GM13976 (cell line): Measurements from ENCODE around the gene CARS2.

Experiments
- DNase-seq: peaks from one replicate; pipeline ENCODE4 v3.0.0; 2012; ENCODE audit warnings: low spot score
- CTCF ChIP-seq: IDR thresholded peaks from 2 replicates; pipeline ENCODE4 v1.5.1; 2012; ENCODE audit warnings: borderline replicate concordance, mild to moderate bottlenecking; ENCODE audit not compliant: insufficient read depth; ENCODE audit errors: extremely low read depth, missing control alignments, control extremely low read depth
- in situ Hi-C: fragments of 300-500 bp; cut with MboI; formaldehyde crosslinking; loops from one replicate; pipeline ENCODE4 v1.12.0; 2022; ENCODE audit warnings: low sequenced_read_pairs, mixed read lengths, inconsistent platforms; ENCODE audit not compliant: unreplicated experiment

CARS2 gene

GRCh38 chr13:110690516-110690915, 15.4 kb downstream of the CARS2 start:
- DNase-seq, result no peak
- in situ Hi-C loops, result no loop called here
- no peak for TF ChIP-seq CTCF

- DNase-seq, result no peak
- in situ Hi-C loops, result no loop called here
- TF ChIP-seq CTCF, result no peak
These were observed 16.2 kb downstream of the CARS2 start for GRCh38 chr13:110689711-110690110.

- in situ Hi-C loops, result no loop called here
- no peak for DNase-seq
- no peak for TF ChIP-seq CTCF
These were observed 16.9 kb downstream of the CARS2 start for GRCh38 chr13:110689041-110689440.

GRCh38 chr13:110687736-110688135, 18.2 kb downstream of the CARS2 start:
- in situ Hi-C loops, result no loop called here
- no peak for TF ChIP-seq CTCF
- no peak for DNase-seq

GRCh38 chr13:110685305-110686020, 20.5 kb downstream of the CARS2 start:
- DNase-seq, result no peak
- TF ChIP-seq CTCF, result no peak
- in situ Hi-C loops, result no loop called here

GRCh38 chr13:110684388-110685056, 21.4 kb downstream of the CARS2 start:
- DNase-seq, result no peak
- TF ChIP-seq CTCF, result no peak

More at GRCh38 chr13:110684388-110685056, 21.4 kb downstream of the CARS2 start:
- in situ Hi-C loops, result no loop called here
